Neural cell (in vitro differentiated cells): ENCODE results near the gene GNLY. TPM values are rescaled to one million over a fixed set of nuclear protein-coding genes. Genes with fewer than 3 reads are reported as not detected.

Experiments used
- H2AFZ ChIP-seq: fragments of 200-600, 300-800 bp; sonication (generic), shearing (Covaris generic); 2 replicates; pipeline ENCODE4 v1.6.0; 2014; ENCODE audit warnings: low read depth, mild to moderate bottlenecking, antibody characterized with exemption, low read length, moderate library complexity
- H3F3A ChIP-seq: fragments of 200-600 bp; shearing (Covaris generic); 2 replicates; pipeline ENCODE4 v1.6.1; 2016; ENCODE audit warnings: mild to moderate bottlenecking, moderate library complexity, mixed read lengths, antibody characterized with exemption, low read length; ENCODE audit not compliant: insufficient read depth, poor library complexity, severe bottlenecking
- H3K27ac ChIP-seq: fragments of 200-600, 300-800 bp; sonication (generic), shearing (Covaris generic); 2 replicates; pipeline ENCODE4 v1.5.1; 2014; ENCODE audit warnings: mild to moderate bottlenecking, low read length, moderate library complexity
- H3K27me3 ChIP-seq: fragments of 300-800, 200-600 bp; sonication (generic), shearing (Covaris generic); 2 replicates; pipeline ENCODE4 v1.6.0; 2014; ENCODE audit warnings: mild to moderate bottlenecking, low read depth, low read length, moderate library complexity; ENCODE audit not compliant: insufficient read depth
- H3K36me3 ChIP-seq: fragments of 300-800, 200-600 bp; sonication (generic), shearing (Covaris generic); 2 replicates; pipeline ENCODE4 v1.5.1; 2014; ENCODE audit warnings: mild to moderate bottlenecking, antibody characterized with exemption, low read length, moderate library complexity; ENCODE audit not compliant: insufficient read depth
- H3K4me2 ChIP-seq: fragments of 300-800, 200-600 bp; sonication (generic), shearing (Covaris generic); 2 replicates; pipeline ENCODE4 v1.6.0; 2014; ENCODE audit warnings: mild to moderate bottlenecking, low read length
- H3K4me3 ChIP-seq: fragments of 300-800, 200-600 bp; sonication (generic), shearing (Covaris generic); 2 replicates; pipeline ENCODE4 v1.5.1; 2014; ENCODE audit warnings: mild to moderate bottlenecking, low read length, moderate library complexity
- H3K79me2 ChIP-seq: fragments of 200-600 bp; shearing (Covaris generic); replicated peaks from 2 replicates; pipeline ENCODE4 v1.6.0; 2014; ENCODE audit warnings: mild to moderate bottlenecking, low read length, moderate library complexity; ENCODE audit not compliant: insufficient read depth
- H3K9ac ChIP-seq: fragments of 300-800, 200-600 bp; sonication (generic), shearing (Covaris generic); 2 replicates; pipeline ENCODE4 v1.6.1; 2016; ENCODE audit warnings: mild to moderate bottlenecking, low read length, mixed read lengths
- H3K9me2 ChIP-seq: fragments of 200-600 bp; shearing (Covaris generic); 2 replicates; pipeline ENCODE4 v1.6.1; 2016; ENCODE audit warnings: mild to moderate bottlenecking, low read length, mixed read lengths; ENCODE audit not compliant: insufficient read depth
- H3K9me3 ChIP-seq: fragments of 200-600, 300-800 bp; sonication (generic), shearing (Covaris generic); 2 replicates; pipeline ENCODE4 v1.6.1; 2016; ENCODE audit warnings: mild to moderate bottlenecking, mixed run types, low read length, moderate library complexity, mixed read lengths
- H4K20me1 ChIP-seq: fragments of 200-600 bp; shearing (Covaris generic); 2 replicates; pipeline ENCODE4 v1.6.1; 2016; ENCODE audit warnings: mild to moderate bottlenecking, mixed run types; ENCODE audit not compliant: insufficient read depth
- EP300 ChIP-seq: fragments of 450-650 bp; conservative IDR thresholded peaks from 2 replicates; pipeline ENCODE4 v1.6.1; 2014; ENCODE audit warnings: antibody characterized with exemption, mild to moderate bottlenecking, moderate library complexity; ENCODE audit not compliant: poor library complexity, severe bottlenecking
- EZH2 ChIP-seq: fragments of 200-600, 300-800 bp; shearing (Covaris generic), sonication (generic); IDR thresholded peaks from 2 replicates; pipeline ENCODE4 v1.6.1; 2014; ENCODE audit warnings: antibody characterized with exemption, low read length, borderline replicate concordance, mild to moderate bottlenecking; ENCODE audit not compliant: insufficient read depth, poor library complexity, severe bottlenecking
- MXI1 ChIP-seq: fragments of 450-650 bp; conservative IDR thresholded peaks from 2 replicates; pipeline ENCODE4 v1.6.1; 2014; ENCODE audit warnings: antibody characterized with exemption, mild to moderate bottlenecking; ENCODE audit not compliant: poor library complexity, severe bottlenecking
- POLR2AphosphoS5 ChIP-seq: IDR thresholded peaks from 2 replicates; pipeline ENCODE4 v1.6.1; 2012
- RAD21 ChIP-seq: fragments of 450-650 bp; conservative IDR thresholded peaks from 2 replicates; pipeline ENCODE4 v1.6.1; 2014; ENCODE audit warnings: antibody characterized with exemption, mild to moderate bottlenecking, moderate library complexity
- SMC3 ChIP-seq: fragments of 450-650 bp; conservative IDR thresholded peaks from 2 replicates; pipeline ENCODE4 v1.6.1; 2014; ENCODE audit warnings: antibody characterized with exemption, mild to moderate bottlenecking, moderate library complexity; ENCODE audit not compliant: poor library complexity
- TAF1 ChIP-seq: IDR thresholded peaks from 2 replicates; pipeline ENCODE4 v1.6.1; 2012; ENCODE audit warnings: low read depth
- polyA plus RNA-seq: library from polyadenylated mRNA; depleted of rRNA; stranded (reverse); fragments of >200 nt; gene quantifications from 2 replicates; pipeline ENCODE4 v1.2.3, GENCODE V29; 2014
- TF ChIP-seq, protein P1 (sequence below): IDR thresholded peaks from 2 replicates; pipeline ENCODE4 v1.6.1; 2012; ENCODE audit warnings: borderline replicate concordance
- TF ChIP-seq, protein P2 (sequence below): fragments of 450-650 bp; IDR thresholded peaks from 2 replicates; pipeline ENCODE4 v1.5.1; 2014; ENCODE audit warnings: antibody characterized with exemption, mild to moderate bottlenecking, moderate library complexity; ENCODE audit not compliant: poor library complexity, severe bottlenecking

Gene GNLY
- polyA plus RNA-seq, 1 donor from 2014 or later, result not detected

DNA sequence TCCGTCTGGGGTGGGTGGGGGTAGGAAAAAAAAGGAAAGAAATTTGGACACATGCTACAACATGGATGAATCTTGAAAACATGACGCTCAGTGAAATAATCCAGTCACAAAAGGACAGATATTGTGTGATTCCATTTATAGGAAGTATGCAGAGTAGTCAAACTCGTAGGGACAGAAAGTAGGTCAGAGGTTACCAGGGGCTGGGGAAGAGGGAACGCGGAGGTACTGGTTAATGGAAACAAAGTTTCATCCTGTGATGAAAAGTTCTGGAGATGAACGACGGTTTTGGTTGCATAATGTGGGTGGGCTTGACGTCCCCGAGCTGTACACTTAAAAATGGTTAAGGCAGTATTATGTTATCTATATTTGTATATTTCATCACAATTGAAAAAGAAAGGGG, 21.7 kb upstream of the GNLY start:
- H3K9ac ChIP-seq, result no peak overlapping the region
- no peak for TF ChIP-seq RAD21
- no peak for TF ChIP-seq TAF1
- TF ChIP-seq POLR2AphosphoS5, result no peak
- TF ChIP-seq, protein P1, sequence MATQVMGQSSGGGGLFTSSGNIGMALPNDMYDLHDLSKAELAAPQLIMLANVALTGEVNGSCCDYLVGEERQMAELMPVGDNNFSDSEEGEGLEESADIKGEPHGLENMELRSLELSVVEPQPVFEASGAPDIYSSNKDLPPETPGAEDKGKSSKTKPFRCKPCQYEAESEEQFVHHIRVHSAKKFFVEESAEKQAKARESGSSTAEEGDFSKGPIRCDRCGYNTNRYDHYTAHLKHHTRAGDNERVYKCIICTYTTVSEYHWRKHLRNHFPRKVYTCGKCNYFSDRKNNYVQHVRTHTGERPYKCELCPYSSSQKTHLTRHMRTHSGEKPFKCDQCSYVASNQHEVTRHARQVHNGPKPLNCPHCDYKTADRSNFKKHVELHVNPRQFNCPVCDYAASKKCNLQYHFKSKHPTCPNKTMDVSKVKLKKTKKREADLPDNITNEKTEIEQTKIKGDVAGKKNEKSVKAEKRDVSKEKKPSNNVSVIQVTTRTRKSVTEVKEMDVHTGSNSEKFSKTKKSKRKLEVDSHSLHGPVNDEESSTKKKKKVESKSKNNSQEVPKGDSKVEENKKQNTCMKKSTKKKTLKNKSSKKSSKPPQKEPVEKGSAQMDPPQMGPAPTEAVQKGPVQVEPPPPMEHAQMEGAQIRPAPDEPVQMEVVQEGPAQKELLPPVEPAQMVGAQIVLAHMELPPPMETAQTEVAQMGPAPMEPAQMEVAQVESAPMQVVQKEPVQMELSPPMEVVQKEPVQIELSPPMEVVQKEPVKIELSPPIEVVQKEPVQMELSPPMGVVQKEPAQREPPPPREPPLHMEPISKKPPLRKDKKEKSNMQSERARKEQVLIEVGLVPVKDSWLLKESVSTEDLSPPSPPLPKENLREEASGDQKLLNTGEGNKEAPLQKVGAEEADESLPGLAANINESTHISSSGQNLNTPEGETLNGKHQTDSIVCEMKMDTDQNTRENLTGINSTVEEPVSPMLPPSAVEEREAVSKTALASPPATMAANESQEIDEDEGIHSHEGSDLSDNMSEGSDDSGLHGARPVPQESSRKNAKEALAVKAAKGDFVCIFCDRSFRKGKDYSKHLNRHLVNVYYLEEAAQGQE, result no peak
- TF ChIP-seq EP300, result no peak
- no peak for TF ChIP-seq EZH2
- TF ChIP-seq MXI1, result no peak
- TF ChIP-seq, protein P2, sequence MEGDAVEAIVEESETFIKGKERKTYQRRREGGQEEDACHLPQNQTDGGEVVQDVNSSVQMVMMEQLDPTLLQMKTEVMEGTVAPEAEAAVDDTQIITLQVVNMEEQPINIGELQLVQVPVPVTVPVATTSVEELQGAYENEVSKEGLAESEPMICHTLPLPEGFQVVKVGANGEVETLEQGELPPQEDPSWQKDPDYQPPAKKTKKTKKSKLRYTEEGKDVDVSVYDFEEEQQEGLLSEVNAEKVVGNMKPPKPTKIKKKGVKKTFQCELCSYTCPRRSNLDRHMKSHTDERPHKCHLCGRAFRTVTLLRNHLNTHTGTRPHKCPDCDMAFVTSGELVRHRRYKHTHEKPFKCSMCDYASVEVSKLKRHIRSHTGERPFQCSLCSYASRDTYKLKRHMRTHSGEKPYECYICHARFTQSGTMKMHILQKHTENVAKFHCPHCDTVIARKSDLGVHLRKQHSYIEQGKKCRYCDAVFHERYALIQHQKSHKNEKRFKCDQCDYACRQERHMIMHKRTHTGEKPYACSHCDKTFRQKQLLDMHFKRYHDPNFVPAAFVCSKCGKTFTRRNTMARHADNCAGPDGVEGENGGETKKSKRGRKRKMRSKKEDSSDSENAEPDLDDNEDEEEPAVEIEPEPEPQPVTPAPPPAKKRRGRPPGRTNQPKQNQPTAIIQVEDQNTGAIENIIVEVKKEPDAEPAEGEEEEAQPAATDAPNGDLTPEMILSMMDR, result no peak
- TF ChIP-seq SMC3, result no peak
- H2AFZ ChIP-seq, result no peak overlapping the region
- no peak overlapping the region for H3K4me3 ChIP-seq
- H4K20me1 ChIP-seq, result no peaks in the 10 kb centered on the region
- H3K27me3 ChIP-seq, result no peaks in the 10 kb centered on the region
- no peaks in the 10 kb centered on the region for H3K36me3 ChIP-seq
- no peaks in the 10 kb centered on the region for H3K9me3 ChIP-seq
- no peak overlapping the region for H3K27ac ChIP-seq
- no peak overlapping the region for H3K4me2 ChIP-seq
- H3F3A ChIP-seq, result no peaks in the 10 kb centered on the region
- no peaks in the 10 kb centered on the region for H3K79me2 ChIP-seq
- H3K9me2 ChIP-seq, result no peaks in the 10 kb centered on the region

DNA sequence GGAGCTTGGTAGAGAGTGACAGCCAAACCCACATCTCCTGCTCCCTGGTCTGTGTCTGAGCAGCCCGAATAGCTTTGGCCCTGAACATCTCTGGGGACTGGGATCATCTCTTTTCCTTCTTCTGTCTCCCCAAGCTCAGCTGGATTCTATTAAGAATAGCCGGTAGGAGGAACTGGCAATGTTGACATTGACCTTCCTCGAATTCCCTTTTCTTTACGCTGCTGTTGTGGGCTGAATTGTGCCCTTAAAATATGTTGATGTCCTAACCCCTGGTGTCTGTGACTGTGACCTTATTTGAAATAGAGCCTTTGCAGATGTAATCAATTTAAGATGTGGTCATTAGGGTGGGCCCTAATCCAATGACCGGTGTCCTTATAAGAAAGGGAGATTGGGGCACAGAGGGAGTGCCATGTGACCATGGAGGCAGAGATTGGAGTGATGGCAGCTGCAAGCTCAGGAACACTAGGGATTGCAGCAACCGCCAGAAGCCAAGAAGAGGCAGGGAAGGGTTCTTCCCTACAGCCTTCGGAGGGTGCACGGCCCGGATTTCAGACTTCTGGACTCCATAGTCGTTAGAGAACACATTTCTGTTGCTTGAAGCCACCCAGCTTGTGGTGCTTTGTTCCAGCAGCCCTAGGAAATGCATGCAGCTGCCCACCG, 20.3 kb upstream of the GNLY start:
- H3K9me3 ChIP-seq, result no peaks in the 10 kb centered on the region
- H2AFZ ChIP-seq, result no peak overlapping the region
- H3K9me2 ChIP-seq, result no peaks in the 10 kb centered on the region
- H3F3A ChIP-seq, result no peaks in the 10 kb centered on the region
- H3K4me3 ChIP-seq, result no peak overlapping the region
- H3K4me2 ChIP-seq, result no peak overlapping the region
- TF ChIP-seq MXI1, result no peak
- no peaks in the 10 kb centered on the region for H3K36me3 ChIP-seq
- no peak overlapping the region for H3K27ac ChIP-seq
- H4K20me1 ChIP-seq, result no peaks in the 10 kb centered on the region
- no peak overlapping the region for H3K9ac ChIP-seq
- H3K79me2 ChIP-seq, result no peaks in the 10 kb centered on the region
- no peaks in the 10 kb centered on the region for H3K27me3 ChIP-seq
